AG04450 (cell line): ENCODE measurements around the gene CORIN. TPM values are rescaled to one million over a fixed set of nuclear protein-coding genes. Genes with fewer than 3 reads are reported as not detected.

Experiments
- CTCF ChIA-PET: fragments of 300-600, 350-600 bp; formaldehyde crosslinking; extraction: SDS; loops from one replicate; lab custom pipeline; 2022; ENCODE audit warnings: antibody characterized with exemption, inconsistent platforms; lab: Charles Lee
- POLR2A ChIA-PET: fragments of 350-600 bp; formaldehyde crosslinking; extraction: SDS; loops from one replicate; lab custom pipeline; 2021; ENCODE audit warnings: antibody characterized with exemption, inconsistent platforms; lab: Yijun Ruan, JAX
- DNase-seq: peaks from one replicate; pipeline ENCODE4 v3.0.0-alpha.2; 2011; ENCODE audit warnings: low read depth, low spot score
- H3K27ac ChIP-seq: one replicate; pipeline ENCODE4 v1.5.1; 2012; ENCODE audit warnings: low read depth, low read length, control low read depth
- H3K27me3 ChIP-seq: one replicate; pipeline ENCODE4 v1.6.0; 2012; ENCODE audit warnings: low read length; ENCODE audit not compliant: control insufficient read depth, insufficient read depth
- H3K4me3 ChIP-seq: 2 replicates; pipeline ENCODE4 v1.5.1; 2011; ENCODE audit warnings: mild to moderate bottlenecking, low read depth, low read length, control low read depth
- H3K9me3 ChIP-seq: 2 replicates; pipeline ENCODE4 v1.5.1; 2012; ENCODE audit warnings: low read length; ENCODE audit not compliant: control insufficient read depth, insufficient read depth
- polyA plus RNA-seq: library from polyadenylated mRNA; depleted of rRNA; stranded (reverse); fragments of >200 nt; gene quantifications from 2 replicates; pipeline ENCODE4 v1.2.3, GENCODE V29; 2011
- TF ChIP-seq, protein P1 (sequence below): IDR thresholded peaks from 2 replicates; pipeline ENCODE4 v1.5.1; 2011; ENCODE audit warnings: low read depth, low read length, control low read depth, inconsistent platforms

Gene CORIN
- polyA plus RNA-seq, 1 experiment, result 29.6 TPM

DNA sequence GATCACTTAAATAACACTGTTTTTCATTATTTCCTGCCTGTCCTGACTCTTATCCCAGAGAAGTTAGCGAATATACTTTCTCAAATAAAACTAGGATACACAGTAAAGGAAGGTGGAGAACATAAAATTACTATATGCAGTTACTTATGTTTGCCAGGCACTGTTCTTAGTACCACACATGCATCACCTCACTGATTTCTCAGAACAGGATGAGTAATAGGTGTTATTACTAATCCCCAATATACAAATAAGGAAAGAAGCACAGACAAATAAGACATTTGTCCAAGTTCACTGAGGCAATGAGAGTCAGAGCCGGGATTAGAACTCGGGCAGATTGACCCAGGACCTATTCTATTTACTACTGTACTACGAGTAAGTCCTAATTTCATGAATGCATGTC lies 91.7 kb downstream of the CORIN start:
- Histone ChIP-seq H3K27ac (no peak overlapping the region), H3K27me3 (no peaks in the 10 kb centered on the region), H3K4me3 (no peak overlapping the region), H3K9me3 (no peaks in the 10 kb centered on the region)
- POLR2A ChIA-PET, result no interaction called here
- TF ChIP-seq, protein P1, sequence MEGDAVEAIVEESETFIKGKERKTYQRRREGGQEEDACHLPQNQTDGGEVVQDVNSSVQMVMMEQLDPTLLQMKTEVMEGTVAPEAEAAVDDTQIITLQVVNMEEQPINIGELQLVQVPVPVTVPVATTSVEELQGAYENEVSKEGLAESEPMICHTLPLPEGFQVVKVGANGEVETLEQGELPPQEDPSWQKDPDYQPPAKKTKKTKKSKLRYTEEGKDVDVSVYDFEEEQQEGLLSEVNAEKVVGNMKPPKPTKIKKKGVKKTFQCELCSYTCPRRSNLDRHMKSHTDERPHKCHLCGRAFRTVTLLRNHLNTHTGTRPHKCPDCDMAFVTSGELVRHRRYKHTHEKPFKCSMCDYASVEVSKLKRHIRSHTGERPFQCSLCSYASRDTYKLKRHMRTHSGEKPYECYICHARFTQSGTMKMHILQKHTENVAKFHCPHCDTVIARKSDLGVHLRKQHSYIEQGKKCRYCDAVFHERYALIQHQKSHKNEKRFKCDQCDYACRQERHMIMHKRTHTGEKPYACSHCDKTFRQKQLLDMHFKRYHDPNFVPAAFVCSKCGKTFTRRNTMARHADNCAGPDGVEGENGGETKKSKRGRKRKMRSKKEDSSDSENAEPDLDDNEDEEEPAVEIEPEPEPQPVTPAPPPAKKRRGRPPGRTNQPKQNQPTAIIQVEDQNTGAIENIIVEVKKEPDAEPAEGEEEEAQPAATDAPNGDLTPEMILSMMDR, result no peak
- no peak for DNase-seq
- CTCF ChIA-PET, result interaction anchor here (0.7 kb wide), 1 partner anchor 258 kb away, joined by 3 read pairs; no protein-coding TSS in a partner anchor

- Histone ChIP-seq H3K27me3 (no peaks in the 10 kb centered on the region), H3K9me3 (no peaks in the 10 kb centered on the region), H3K4me3 (no peak overlapping the region), H3K27ac (no peak overlapping the region)
- CTCF ChIA-PET, result interaction anchor here (1.0 kb wide), 1 partner anchor 92 kb away, joined by 5 read pairs; no protein-coding TSS in a partner anchor
- DNase-seq, result no peak
- TF ChIP-seq, protein P1, result no peak
- POLR2A ChIA-PET, result no interaction called here
Measured at GRCh38 chr4:47744843-47745382, 93.0 kb downstream of the CORIN start.

DNA sequence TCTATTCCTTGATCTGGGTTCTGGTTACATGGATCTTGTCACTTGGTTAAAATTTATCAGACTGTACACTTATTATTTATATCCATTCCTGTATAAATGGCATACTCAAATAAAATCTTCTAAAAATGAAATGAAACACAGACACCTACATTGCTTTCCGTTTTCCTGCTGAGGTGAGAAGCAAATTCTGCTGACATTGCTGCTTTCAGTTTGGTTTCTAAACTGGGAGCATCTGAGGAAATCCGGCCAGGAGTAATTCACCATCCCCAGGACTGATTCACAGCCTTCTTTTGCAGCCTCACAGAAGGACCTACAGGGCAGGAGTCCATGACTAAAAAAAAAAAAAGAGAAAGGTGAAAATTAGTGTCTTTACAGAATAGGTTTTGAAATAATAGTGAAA lies 93.6 kb downstream of the CORIN start:
- Histone ChIP-seq H3K27ac (no peak overlapping the region), H3K9me3 (no peaks in the 10 kb centered on the region), H3K4me3 (no peak overlapping the region), H3K27me3 (no peaks in the 10 kb centered on the region)
- CTCF ChIA-PET, result no interaction called here
- DNase-seq, result no peak
- POLR2A ChIA-PET, result no interaction called here
- TF ChIP-seq, protein P1, result no peak

DNA sequence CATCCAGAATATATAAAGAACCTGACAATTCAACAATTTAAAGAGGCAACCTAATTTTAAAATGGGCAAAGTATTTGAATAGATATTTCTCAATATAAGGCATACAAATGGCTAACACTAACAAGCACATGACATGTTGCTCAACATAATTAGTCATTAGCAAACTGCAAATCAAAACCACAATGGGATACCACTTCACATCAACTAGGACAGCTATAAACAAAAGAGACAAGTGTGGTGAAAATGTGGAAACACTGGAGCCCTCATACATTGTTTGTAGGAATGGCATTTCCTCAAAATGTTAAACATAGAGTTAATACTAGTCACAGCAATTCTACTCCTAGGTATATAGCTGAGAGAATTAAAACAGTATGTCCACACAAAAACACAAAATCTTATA lies 96.7 kb downstream of the CORIN start:
- ChIA-PET CTCF (interaction anchor here (1.2 kb wide), 1 partner anchor 95 kb away, joined by 4 read pairs; no protein-coding TSS in a partner anchor), POLR2A (no interaction called here)
- no peak for DNase-seq
- H3K4me3 ChIP-seq, result no peak overlapping the region
- TF ChIP-seq, protein P1, result no peak
- no peak overlapping the region for H3K27ac ChIP-seq
- H3K9me3 ChIP-seq, result no peaks in the 10 kb centered on the region
- no peaks in the 10 kb centered on the region for H3K27me3 ChIP-seq

GRCh38 chr4:47737326-47737725 lies 100.5 kb downstream of the CORIN start:
- CTCF ChIA-PET, result interaction anchor here (0.6 to 0.9 kb wide), 2 partner anchors 69 to 102 kb away, joined by 3 to 4 read pairs; no protein-coding TSS in a partner anchor
- H3K27ac ChIP-seq, result no peak overlapping the region

More at GRCh38 chr4:47737326-47737725, 100.5 kb downstream of the CORIN start:
- H3K27me3 ChIP-seq, result no peaks in the 10 kb centered on the region
- TF ChIP-seq, protein P1, result no peak
- no peak for DNase-seq
- no peaks in the 10 kb centered on the region for H3K9me3 ChIP-seq
- POLR2A ChIA-PET, result no interaction called here
- H3K4me3 ChIP-seq, result no peak overlapping the region
